ENCODE data around the gene DLG3.
"Not testable (repeated sequence)": the region's sequence is repeated elsewhere in the genome, so short reads cannot be mapped to it uniquely, and the experiment has no call there.

The DLG3 gene

DNA sequence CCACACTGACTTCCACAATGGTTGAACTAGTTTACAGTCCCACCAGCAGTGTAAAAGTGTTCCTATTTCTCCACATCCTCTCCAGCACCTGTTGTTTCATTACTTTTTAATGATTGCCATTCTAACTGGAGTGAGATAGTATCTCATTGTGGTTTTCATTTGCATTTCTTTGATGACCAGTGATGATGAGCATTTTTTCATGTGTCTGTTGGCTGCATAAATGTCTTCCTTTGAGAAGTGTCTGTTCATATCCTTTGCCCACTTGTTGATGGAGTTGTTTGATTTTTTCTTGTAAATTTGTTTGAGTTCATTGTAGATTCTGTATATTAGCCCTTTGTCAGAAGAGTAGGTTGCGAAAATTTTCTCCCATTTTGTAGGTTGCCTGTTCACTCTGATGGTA is 71.1 kb downstream of the DLG3 start:
- not testable (repeated sequence) for H3K27ac ChIP-seq (ENCODE audit: low read depth, low read length); H3K4me1 ChIP-seq (ENCODE audit: control insufficient read depth, insufficient read depth, low read length); H3K27me3 ChIP-seq (ENCODE audit: control insufficient read depth, insufficient read depth, low read length); H3K36me3 ChIP-seq (ENCODE audit: control insufficient read depth, insufficient read depth, low read length); H3K9ac ChIP-seq (ENCODE audit: low read length); H3K4me3 ChIP-seq (ENCODE audit: low read length)

DNA sequence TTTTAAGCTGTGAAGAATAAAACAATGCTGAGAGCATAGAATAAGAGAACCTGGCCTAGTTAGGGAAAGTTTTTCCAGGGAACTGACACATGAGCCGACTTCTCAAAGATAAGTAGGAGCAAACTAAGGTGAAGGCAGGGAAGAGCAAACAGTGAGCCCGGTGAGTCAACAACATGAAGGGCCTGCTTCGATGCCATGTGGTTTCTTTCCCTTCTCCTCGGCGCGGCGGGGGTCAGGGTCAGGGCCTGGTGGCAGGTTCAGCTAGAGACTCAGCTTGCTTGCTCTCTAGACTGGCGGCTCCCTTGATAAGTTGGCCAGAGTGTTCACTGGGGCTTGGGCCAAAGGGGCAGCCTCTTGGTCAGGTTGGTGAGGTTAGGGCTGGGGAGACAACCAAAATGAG is 81.1 kb downstream of the DLG3 start:
- Histone ChIP-seq H3K27ac (ENCODE audit: low read depth, low read length) (no peak overlapping the region), H3K27me3 (ENCODE audit: control insufficient read depth, insufficient read depth, low read length) (peaks cover 2% of the 10 kb centered on the region), H3K4me3 (ENCODE audit: low read length) (no peak overlapping the region), H3K36me3 (ENCODE audit: control insufficient read depth, insufficient read depth, low read length) (no peaks in the 10 kb centered on the region), H3K9ac (ENCODE audit: low read length) (no peak overlapping the region), H3K4me1 (ENCODE audit: control insufficient read depth, insufficient read depth, low read length) (no peaks in the 10 kb centered on the region)

DNA sequence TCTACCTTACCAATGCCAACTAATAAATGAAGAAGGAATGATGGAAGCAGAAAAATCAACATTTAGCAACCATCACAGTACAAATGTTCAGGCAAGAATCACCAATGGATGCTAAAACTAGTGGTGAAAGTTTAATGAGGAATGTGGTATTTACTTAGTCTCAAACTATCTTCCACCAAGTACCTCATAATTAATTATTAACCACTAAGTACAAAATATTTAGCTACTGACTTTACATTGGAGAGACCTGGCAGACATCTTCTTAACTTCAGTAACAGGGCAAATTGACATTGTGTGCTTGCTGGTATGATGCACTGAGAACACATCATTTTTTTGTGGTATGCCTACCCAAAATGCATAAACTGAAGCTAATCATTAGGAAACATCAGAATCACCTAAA is 82.4 kb downstream of the DLG3 start:
- H3K27me3 ChIP-seq (ENCODE audit: control insufficient read depth, insufficient read depth, low read length): peaks cover 2% of the 10 kb centered on the region
- H3K36me3 ChIP-seq (ENCODE audit: control insufficient read depth, insufficient read depth, low read length): no peaks in the 10 kb centered on the region
- no peak overlapping the region for H3K4me3 ChIP-seq (ENCODE audit: low read length)
- no peaks in the 10 kb centered on the region for H3K4me1 ChIP-seq (ENCODE audit: control insufficient read depth, insufficient read depth, low read length)
- H3K9ac ChIP-seq (ENCODE audit: low read length): no peak overlapping the region
- H3K27ac ChIP-seq (ENCODE audit: low read depth, low read length): no peak overlapping the region

DNA sequence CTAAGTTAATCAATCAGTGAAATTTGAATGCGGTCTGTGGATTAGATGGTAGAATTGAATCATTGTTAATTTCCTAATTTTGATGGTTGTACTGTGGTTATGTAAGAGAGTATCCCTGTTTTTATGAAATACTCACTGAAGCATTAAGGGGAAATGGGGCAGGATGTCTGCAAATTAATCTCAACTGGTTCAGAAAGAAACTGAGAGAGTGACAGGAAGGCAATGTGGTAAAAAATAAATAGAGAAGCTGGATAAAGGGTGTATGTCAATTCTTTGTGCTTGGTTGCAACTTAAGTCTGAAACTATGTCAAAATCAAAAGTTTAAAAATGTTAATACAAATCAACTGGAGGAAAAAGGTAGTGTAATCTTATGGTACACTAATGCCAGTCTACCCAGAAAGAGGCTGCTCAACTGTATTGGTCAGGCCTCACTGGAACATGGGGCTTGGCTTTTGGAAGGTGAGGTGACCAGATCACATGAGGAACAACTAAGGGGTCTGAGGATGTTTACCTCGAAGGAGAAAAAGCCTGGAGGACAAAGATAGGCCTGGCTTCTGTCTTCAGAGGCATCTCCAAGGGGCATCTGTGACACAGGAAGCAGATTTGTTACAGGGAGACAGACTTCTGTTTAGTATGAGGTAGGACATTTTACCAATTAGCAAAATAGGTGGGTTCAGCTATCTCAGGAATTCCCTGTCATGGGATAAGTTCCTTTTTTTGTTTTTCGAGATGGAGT is 83.1 kb downstream of the DLG3 start:
- Histone ChIP-seq H3K36me3 (ENCODE audit: control insufficient read depth, insufficient read depth, low read length) (no peaks in the 10 kb centered on the region), H3K9ac (ENCODE audit: low read length) (no peak overlapping the region), H3K27ac (ENCODE audit: low read depth, low read length) (no peak overlapping the region), H3K4me3 (ENCODE audit: low read length) (no peak overlapping the region), H3K27me3 (ENCODE audit: control insufficient read depth, insufficient read depth, low read length) (peaks cover 2% of the 10 kb centered on the region), H3K4me1 (ENCODE audit: control insufficient read depth, insufficient read depth, low read length) (no peaks in the 10 kb centered on the region)

DNA sequence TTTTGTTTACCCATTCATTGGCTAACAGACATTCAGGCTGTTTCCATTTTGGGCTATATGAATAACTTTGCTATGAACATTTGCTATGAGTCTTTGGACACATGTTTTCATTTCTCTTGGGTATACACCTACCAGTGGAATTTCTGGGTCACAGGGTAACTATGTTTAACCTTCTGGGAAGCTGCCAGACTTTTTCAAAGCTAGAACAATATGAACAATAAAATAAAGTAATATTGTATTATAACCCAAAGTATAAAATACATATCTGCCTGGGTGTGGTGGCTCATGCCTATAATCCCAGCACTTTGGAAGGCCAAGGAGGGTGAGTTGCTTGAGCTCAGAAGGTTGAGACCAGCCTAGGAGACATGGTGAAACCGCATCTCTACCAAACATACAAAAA is 90.6 kb downstream of the DLG3 start:
- Histone ChIP-seq H3K36me3 (ENCODE audit: control insufficient read depth, insufficient read depth, low read length) (no peaks in the 10 kb centered on the region), H3K9ac (ENCODE audit: low read length) (no peak overlapping the region), H3K27ac (ENCODE audit: low read depth, low read length) (no peak overlapping the region), H3K4me1 (ENCODE audit: control insufficient read depth, insufficient read depth, low read length) (no peaks in the 10 kb centered on the region), H3K27me3 (ENCODE audit: control insufficient read depth, insufficient read depth, low read length) (no peaks in the 10 kb centered on the region), H3K4me3 (ENCODE audit: low read length) (no peak overlapping the region)

DNA sequence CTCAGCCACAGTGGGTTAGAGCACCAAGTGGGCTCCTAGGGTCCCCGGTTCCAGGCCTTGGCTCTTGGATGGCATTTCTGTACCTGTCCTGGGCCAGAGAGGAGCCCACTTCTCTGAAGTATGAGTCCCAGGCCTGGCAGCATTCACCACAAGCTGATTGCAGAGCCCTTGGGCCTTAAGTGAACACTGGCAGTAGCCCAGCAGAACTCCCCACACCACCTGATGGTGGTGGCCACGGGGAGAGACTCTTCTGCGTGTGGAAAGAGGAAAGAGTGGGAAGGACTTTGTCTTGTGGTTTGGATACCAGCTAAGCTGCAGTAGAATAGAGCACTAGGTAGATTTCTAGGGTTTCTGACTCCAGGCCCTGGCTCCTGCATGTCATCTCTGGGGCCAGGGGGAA is 104.8 kb downstream of the DLG3 start:
- no peaks in the 10 kb centered on the region for H3K36me3 ChIP-seq (ENCODE audit: control insufficient read depth, insufficient read depth, low read length)
- H3K9ac ChIP-seq (ENCODE audit: low read length): no peak overlapping the region
- no peak overlapping the region for H3K4me3 ChIP-seq (ENCODE audit: low read length)
- no peak overlapping the region for H3K27ac ChIP-seq (ENCODE audit: low read depth, low read length)
- no peaks in the 10 kb centered on the region for H3K27me3 ChIP-seq (ENCODE audit: control insufficient read depth, insufficient read depth, low read length)
- no peaks in the 10 kb centered on the region for H3K4me1 ChIP-seq (ENCODE audit: control insufficient read depth, insufficient read depth, low read length)

DNA sequence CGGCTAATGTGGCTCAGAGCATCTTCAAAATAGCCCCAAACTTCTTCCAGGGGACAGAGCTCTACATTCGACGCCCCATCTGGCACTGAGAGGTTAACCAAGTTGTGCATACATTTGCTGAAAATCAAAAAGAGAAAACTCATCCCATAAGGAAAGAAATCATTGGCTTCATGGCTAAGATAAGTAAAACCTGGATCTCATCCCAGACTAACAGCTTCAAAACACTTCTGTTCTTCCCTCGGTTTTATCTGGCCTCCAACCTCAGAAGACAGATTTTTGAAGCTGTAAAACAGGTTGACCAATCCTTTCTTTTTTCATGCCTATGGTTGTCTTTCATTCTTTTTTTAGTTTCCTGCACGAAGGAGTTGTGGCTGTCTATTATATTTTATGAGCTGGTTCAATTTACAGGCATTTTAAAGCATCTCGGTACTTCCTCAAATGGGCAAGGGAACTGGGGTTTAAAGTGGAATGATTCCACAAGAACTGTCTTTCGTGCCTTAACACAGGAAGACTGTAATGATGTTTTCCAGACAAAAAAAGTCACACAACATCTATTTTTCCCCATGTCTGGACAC is 107.6 kb downstream of the DLG3 start:
- H3K4me1 ChIP-seq (ENCODE audit: control insufficient read depth, insufficient read depth, low read length): no peaks in the 10 kb centered on the region
- no peak overlapping the region for H3K27ac ChIP-seq (ENCODE audit: low read depth, low read length)
- H3K9ac ChIP-seq (ENCODE audit: low read length): no peak overlapping the region
- no peak overlapping the region for H3K4me3 ChIP-seq (ENCODE audit: low read length)
- H3K27me3 ChIP-seq (ENCODE audit: control insufficient read depth, insufficient read depth, low read length): no peaks in the 10 kb centered on the region
- no peaks in the 10 kb centered on the region for H3K36me3 ChIP-seq (ENCODE audit: control insufficient read depth, insufficient read depth, low read length)

GRCh38 chrX:70553516-70553915 is 108.9 kb downstream of the DLG3 start:
- no peaks in the 10 kb centered on the region for H3K36me3 ChIP-seq (ENCODE audit: control insufficient read depth, insufficient read depth, low read length)
- no peaks in the 10 kb centered on the region for H3K4me1 ChIP-seq (ENCODE audit: control insufficient read depth, insufficient read depth, low read length)
- no peaks in the 10 kb centered on the region for H3K27me3 ChIP-seq (ENCODE audit: control insufficient read depth, insufficient read depth, low read length)
- H3K27ac ChIP-seq (ENCODE audit: low read depth, low read length): no peak overlapping the region
- no peak overlapping the region for H3K9ac ChIP-seq (ENCODE audit: low read length)
- no peak overlapping the region for H3K4me3 ChIP-seq (ENCODE audit: low read length)

DNA sequence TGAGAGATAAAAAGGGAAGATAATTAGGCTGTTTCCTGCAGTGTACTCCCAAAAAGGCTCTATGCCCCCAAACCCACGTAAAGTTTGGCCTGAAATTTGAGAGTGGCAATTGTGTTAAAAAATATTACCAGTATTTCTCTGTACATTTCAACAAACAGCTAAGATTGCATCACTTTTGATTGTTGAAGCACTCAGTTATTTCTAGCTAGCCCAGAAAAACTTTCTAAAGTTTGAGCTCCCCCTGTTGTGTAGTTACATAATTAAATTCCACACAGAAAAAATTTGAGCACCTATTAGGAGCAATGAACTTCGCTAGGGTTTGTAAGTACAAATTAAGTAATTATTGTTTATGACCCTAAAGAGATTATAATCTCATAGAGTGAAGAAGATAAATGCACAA is 109.4 kb downstream of the DLG3 start:
- Histone ChIP-seq H3K27ac (ENCODE audit: low read depth, low read length) (no peak overlapping the region), H3K4me1 (ENCODE audit: control insufficient read depth, insufficient read depth, low read length) (no peaks in the 10 kb centered on the region), H3K4me3 (ENCODE audit: low read length) (no peak overlapping the region), H3K27me3 (ENCODE audit: control insufficient read depth, insufficient read depth, low read length) (no peaks in the 10 kb centered on the region), H3K9ac (ENCODE audit: low read length) (no peak overlapping the region), H3K36me3 (ENCODE audit: control insufficient read depth, insufficient read depth, low read length) (no peaks in the 10 kb centered on the region)

DNA sequence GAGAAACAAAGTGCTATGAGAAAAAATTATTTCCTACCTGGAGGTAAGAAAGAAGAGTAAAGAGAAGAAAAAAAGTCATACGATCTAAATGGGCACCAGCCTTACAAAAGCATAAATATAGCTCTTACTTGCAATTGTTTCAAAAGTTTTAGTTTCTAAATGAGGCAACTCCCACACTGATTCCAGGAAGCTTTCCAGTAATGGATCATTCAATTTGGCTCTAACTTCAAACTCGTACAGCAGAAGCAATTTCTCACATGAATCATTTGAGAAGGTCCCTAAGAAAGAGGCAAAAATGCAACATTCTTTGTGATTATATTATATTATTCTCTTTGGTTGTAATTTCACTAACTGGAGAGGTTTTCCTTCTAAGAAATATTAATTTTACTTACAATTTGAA is 109.9 kb downstream of the DLG3 start:
- Histone ChIP-seq H3K27me3 (ENCODE audit: control insufficient read depth, insufficient read depth, low read length) (no peaks in the 10 kb centered on the region), H3K36me3 (ENCODE audit: control insufficient read depth, insufficient read depth, low read length) (no peaks in the 10 kb centered on the region), H3K9ac (ENCODE audit: low read length) (no peak overlapping the region), H3K4me1 (ENCODE audit: control insufficient read depth, insufficient read depth, low read length) (no peaks in the 10 kb centered on the region), H3K27ac (ENCODE audit: low read depth, low read length) (no peak overlapping the region), H3K4me3 (ENCODE audit: low read length) (no peak overlapping the region)

GRCh38 chrX:70554948-70555347 is 110.3 kb downstream of the DLG3 start:
- Histone ChIP-seq H3K4me3 (ENCODE audit: low read length) (no peak overlapping the region), H3K27me3 (ENCODE audit: control insufficient read depth, insufficient read depth, low read length) (no peaks in the 10 kb centered on the region), H3K36me3 (ENCODE audit: control insufficient read depth, insufficient read depth, low read length) (no peaks in the 10 kb centered on the region), H3K9ac (ENCODE audit: low read length) (no peak overlapping the region), H3K4me1 (ENCODE audit: control insufficient read depth, insufficient read depth, low read length) (no peaks in the 10 kb centered on the region), H3K27ac (ENCODE audit: low read depth, low read length) (no peak overlapping the region)

Measured in rectal smooth muscle tissue (tissue), 1 donor.